WTC11 (cell line): Measurements from ENCODE around the gene BCL2L12.

Experiments used
- ESRRA ChIP-seq: sonication (generic); formaldehyde crosslinking; IDR thresholded peaks from 2 replicates; pipeline ENCODE4 v1.8.1; 2022; ENCODE audit warnings: mild to moderate bottlenecking, missing genetic modification reagents, borderline replicate concordance
- NR3C1 ChIP-seq: sonication (generic); formaldehyde crosslinking; conservative IDR thresholded peaks from 2 replicates; pipeline ENCODE4 v1.8.1; 2023; ENCODE audit warnings: low read depth, mild to moderate bottlenecking, missing genetic modification reagents
- TEAD4 ChIP-seq: sonication (generic); formaldehyde crosslinking; IDR thresholded peaks from 2 replicates; pipeline ENCODE4 v1.8.0; 2022; ENCODE audit warnings: mild to moderate bottlenecking, missing genetic modification reagents
- TF ChIP-seq, protein P1 (sequence below): fragments of 200-600 bp; IDR thresholded peaks from 2 replicates; pipeline ENCODE4 v1.8.0; 2022; ENCODE audit warnings: antibody characterized with exemption

DNA sequence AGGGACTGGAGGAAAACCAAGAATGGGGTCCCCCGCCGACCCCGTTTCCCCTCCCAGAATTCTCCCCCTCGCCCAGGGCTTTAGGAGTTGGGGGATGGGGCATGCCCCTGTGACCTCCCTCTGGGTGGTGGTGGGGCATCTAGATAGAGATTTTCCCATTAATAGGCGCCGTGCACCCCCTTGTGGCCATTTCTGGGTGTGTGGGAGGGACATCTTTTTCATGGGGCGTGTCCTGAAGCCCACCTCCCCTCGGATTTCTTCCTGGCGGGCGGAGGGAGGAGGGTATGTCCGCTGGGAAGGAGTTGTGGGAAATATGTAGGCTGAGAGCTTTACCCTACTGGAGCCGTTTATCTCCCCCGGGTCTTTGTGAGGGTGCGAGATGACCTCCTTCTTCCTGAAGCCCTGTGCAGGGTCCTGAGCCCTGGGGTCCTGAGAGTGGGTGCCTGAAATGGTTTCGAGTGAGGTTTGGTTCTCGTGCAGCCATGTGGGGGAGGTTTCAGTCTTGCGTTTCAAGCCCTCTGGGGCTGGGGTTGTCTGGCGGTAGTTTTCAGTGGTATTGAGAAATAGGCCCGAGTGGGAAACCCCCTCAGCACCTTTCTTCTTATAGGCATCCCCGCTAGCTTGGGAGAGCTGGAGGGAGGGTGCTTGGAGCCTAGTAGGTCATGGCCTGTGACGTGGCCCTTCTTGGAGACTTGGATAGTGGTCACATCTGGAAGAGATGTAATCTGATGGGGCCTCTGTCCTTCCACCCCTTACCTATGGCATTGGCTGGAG lies 12.4 kb downstream of the BCL2L12 start:
- TF ChIP-seq NR3C1 (CRISPR knock-in tag) = no peak
- TF ChIP-seq, protein P1, sequence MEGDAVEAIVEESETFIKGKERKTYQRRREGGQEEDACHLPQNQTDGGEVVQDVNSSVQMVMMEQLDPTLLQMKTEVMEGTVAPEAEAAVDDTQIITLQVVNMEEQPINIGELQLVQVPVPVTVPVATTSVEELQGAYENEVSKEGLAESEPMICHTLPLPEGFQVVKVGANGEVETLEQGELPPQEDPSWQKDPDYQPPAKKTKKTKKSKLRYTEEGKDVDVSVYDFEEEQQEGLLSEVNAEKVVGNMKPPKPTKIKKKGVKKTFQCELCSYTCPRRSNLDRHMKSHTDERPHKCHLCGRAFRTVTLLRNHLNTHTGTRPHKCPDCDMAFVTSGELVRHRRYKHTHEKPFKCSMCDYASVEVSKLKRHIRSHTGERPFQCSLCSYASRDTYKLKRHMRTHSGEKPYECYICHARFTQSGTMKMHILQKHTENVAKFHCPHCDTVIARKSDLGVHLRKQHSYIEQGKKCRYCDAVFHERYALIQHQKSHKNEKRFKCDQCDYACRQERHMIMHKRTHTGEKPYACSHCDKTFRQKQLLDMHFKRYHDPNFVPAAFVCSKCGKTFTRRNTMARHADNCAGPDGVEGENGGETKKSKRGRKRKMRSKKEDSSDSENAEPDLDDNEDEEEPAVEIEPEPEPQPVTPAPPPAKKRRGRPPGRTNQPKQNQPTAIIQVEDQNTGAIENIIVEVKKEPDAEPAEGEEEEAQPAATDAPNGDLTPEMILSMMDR = peak; percentile 75; the same call in 1 of the 2 replicates
- TF ChIP-seq ESRRA = no peak
- TF ChIP-seq TEAD4 = no peak
